NCI-H524 treated with DMSO at 0.1 percent for 48 hours (cell line): ENCODE results near the gene ADCY2.

ENCODE experiments used
- DNase-seq: peaks from one replicate; lab custom pipeline; 2025; lab: John Stamatoyannopoulos, UW

ADCY2 gene

DNA sequence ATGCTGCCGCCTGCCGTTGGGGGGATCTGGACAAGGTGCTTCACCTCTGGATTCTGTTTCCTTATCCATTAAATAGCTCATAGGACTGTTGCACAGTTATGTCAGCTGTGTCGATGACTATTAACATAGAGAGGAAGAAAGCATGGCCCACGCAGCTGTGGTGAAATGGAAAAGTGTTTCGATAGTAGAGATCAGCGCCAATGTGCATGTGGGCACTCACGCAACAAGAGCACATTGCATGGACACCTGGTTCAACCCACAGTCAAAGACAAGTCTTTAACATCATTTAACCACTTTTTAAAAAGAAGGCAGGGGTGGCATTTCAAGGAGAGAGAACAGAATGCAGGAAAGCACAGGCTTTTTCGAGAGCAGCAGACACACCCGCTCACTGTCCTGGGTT is 107.6 kb downstream of the ADCY2 start:
- no peak for DNase-seq

GRCh38 chr5:7515284-7515914 is 119.5 kb downstream of the ADCY2 start:
- no peak for DNase-seq

GRCh38 chr5:7516253-7516652 is 120.3 kb downstream of the ADCY2 start:
- no peak for DNase-seq

DNA sequence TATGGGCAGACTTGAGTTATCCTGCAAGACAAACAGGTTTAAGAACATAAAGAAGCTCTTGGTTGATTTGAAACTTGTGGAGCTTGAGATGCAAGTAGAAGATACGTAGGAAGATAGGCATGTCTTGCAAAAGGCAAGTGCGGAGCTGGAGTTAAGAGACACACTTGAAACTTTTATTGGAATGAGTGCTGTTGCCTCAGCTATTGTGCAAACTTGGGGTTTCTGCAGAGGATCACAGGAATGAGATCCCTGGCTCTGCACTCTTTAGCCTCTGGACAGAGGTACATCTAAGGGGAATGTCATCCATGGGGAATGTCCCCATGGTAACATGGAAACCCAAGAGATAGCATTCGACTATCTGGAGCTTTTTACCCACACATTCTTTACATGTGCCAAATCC is 121.1 kb downstream of the ADCY2 start:
- DNase-seq = no peak

DNA sequence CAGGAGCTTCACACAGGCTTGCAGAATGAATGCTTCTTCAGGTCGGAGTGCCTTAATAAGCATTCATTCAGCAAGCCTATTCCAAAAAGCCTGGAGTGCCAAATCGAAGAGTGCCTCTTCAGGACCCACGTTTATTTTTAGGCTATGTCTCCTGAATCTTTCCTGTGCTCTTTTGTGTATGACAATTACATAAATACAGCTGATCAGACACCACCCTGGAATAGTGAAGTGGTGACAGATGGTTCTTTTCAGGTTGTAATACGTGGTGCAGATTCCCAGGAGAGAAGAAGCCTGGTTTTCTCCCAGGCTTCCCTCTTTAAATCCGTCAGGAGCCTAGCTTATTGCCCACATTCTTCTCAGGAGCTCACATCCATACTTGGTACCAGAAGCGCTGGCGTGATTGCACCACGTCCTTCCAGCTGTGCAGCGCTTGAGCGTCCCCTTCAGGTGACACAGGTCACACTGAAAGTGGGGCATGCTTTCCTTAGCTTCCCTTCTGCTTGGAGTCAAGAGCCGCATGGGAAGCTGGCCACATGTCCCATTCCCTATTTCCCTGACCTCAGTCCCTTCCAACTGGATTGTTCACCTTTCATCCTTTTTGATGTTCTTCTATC is 123.1 kb downstream of the ADCY2 start:
- DNase-seq = peak; percentile 94

DNA sequence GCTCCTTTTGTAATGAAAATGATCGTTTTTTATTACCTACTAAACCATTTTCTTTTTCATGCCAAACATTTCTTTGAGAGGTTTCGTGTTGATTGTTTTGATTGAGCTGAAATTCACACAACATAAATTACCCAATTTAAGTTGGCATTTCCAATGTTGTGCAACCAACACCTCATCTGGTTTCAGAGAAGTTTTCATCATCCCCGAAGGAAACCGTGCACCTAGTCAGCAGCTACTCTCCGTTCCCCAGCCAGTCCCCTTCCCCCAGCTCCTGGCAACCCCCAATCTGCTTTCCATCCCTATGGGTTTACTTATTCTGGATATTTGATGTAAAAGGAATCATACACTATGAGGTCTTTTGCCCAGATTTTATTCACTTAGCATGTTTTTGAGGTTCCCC is 123.6 kb downstream of the ADCY2 start:
- no peak for DNase-seq

DNA sequence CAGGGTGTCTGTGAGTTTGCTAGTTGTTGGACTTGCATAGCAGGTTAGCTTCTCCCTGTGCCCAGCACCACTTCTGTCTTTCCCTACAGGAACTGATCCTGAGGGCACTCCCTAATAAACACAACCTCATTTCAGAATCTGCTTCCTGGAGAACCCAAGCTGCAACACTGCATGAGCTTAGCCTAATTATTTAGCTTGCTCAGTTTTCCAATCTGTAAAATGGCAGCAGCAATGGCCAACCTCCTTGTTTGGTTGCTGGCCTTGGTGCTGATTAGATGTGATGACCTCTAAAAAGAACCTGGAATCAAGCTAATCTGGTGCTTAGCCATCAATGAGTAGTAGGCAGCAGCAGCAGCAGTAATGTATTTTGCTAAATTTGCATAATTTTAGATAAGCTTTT is 133.9 kb downstream of the ADCY2 start:
- no peak for DNase-seq

GRCh38 chr5:7533941-7534340 is 138.0 kb downstream of the ADCY2 start:
- DNase-seq = no peak

GRCh38 chr5:7534505-7534904 is 138.6 kb downstream of the ADCY2 start:
- no peak for DNase-seq

GRCh38 chr5:7537573-7537972 is 141.6 kb downstream of the ADCY2 start:
- DNase-seq = no peak

DNA sequence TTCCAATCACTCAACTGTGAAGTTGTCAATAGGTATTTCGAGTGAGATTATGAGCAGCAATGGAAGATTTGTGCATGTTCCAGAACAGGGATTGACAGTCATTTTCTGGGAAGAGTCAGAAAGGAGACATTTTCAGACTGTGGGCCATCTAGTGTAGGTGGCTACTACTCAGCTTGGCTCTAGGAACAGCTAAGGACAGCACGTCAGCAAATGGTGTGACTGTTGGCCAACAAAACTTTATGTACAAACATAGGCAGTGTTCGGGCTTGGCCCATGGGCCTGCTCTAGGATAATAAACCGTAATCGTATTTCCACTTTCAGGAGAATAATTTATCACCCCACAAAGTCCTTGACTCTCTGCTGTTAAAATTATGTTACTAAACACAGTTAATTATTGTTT is 143.6 kb downstream of the ADCY2 start:
- DNase-seq = no peak

- no peak for DNase-seq
These were observed 145.0 kb downstream of the ADCY2 start for GRCh38 chr5:7540736-7541485.

GRCh38 chr5:7541898-7542297 is 146.0 kb downstream of the ADCY2 start:
- DNase-seq = no peak

DNA sequence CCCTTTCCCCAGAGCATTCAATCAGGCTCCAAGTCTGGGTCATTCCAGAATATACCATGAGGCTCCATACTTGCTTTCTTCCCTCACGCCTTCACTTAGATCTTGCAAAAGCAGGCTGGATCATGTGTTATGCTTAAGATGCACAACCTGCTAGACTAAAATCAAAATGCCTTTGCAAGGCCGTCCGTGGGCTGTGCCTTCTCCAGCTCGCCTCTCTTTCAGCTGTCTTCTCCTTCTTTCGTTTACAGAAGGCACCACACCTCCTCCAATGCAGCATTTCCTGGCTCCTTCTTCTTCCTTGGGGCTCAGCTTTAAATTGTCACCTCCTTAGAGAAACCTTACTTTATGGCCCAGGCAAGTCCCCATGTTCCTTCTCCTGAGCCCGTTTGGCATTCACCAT is 150.6 kb downstream of the ADCY2 start:
- no peak for DNase-seq

DNA sequence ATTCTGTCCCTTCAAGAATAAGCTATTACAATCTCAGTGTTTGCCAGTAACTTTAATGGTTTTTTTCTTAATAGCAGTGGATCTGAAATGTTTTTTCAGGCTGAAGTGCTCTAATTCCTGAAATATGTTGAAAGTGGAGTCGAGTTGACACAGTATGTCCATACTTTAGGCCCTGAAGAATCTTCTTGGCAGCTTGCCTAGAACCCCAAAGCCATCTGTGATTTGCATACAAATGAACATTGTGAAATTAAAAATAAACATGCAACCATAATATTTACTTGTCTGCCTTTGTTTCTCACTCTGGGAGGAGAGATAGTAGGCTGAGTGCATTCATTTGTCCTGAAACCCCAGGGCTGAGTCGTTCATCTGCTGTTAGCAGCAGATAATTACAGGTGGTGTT is 152.7 kb downstream of the ADCY2 start:
- peak; percentile 33 for DNase-seq

DNA sequence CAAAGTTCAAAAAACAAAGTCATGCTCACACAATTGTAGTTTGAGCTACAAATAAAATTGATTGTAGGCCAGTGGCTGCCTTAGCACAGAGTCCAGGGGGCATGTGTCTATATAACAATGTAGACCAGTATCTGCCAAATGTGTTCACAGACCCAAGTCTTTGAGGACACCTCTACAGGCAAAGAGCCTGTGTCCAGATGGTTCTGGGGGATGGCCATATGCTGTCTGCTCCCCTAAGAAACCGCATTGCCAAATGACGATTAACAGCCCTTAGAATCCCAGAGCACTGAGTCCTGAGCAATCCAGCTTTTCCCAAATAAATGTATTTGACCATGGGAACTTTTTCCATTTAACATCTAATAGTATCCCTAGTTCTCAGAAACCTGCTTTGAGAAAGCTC is 169.6 kb downstream of the ADCY2 start:
- peak; percentile 55 for DNase-seq

- peak; percentile 92 for DNase-seq
These were observed 180.2 kb downstream of the ADCY2 start for GRCh38 chr5:7576023-7576715.

- no peak for DNase-seq
These were observed 181.4 kb downstream of the ADCY2 start for GRCh38 chr5:7577381-7577780.

- DNase-seq = no peak
These were observed 182.1 kb downstream of the ADCY2 start for GRCh38 chr5:7578071-7578470.

- no peak for DNase-seq
These were observed 188.8 kb downstream of the ADCY2 start for GRCh38 chr5:7584749-7585148.

DNA sequence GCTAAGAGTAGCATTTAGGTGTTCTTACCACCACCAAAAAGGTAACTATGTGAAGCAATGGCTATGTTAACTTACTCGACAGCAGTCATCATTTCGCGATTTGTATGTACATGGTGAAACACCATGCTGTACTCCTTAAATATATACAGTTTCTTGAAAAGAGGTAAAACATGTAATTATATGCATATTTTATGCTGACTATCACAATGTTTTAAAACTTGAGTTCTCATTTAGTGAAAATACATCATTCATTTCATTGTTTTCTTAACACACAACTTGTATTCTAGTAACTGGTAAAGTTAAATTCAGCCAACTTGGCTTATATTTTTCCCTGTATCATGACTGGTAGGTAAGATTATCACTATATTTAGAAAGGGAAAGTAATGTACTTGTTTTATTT is 189.9 kb downstream of the ADCY2 start:
- DNase-seq = no peak

DNA sequence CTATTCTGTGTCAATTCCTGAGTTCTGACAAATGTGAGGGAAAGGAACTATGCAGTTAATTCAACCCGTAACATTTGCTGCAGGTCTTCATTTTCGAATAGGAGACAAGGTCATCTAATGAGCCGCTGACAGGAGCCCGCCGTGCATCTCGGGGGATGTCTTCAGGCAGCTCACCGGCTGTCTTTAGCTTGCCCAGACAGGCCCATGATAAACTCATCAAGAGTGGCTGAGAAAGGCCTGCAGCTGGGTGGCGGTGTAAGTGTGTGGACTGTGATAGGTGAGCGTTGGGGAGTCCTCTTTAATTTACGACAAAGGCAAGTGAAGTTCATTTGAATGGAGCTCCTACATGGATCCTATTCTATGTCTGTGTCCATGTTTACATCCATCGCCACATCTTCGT is 190.5 kb downstream of the ADCY2 start:
- no peak for DNase-seq

DNA sequence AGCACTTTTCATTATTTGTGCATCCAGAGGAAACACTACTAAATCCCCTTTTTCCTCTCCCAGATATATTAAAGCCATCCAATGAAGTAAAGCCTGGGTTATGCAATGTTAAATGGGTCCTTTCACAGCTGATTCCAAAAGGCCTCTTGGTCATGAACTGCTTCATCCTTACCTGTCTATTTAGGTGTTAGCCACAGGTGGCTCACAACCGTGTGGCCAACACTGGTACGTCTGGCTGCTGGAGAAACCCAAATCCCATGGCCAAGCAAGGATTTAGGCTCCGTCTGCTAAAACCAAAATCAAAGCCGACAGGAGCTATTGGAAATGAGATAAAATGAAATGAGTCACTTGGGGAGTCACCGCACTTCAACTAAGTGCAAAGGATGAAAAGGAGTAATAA is 193.9 kb downstream of the ADCY2 start:
- no peak for DNase-seq
